Measurements from ENCODE around the gene ABCG8.

DNA sequence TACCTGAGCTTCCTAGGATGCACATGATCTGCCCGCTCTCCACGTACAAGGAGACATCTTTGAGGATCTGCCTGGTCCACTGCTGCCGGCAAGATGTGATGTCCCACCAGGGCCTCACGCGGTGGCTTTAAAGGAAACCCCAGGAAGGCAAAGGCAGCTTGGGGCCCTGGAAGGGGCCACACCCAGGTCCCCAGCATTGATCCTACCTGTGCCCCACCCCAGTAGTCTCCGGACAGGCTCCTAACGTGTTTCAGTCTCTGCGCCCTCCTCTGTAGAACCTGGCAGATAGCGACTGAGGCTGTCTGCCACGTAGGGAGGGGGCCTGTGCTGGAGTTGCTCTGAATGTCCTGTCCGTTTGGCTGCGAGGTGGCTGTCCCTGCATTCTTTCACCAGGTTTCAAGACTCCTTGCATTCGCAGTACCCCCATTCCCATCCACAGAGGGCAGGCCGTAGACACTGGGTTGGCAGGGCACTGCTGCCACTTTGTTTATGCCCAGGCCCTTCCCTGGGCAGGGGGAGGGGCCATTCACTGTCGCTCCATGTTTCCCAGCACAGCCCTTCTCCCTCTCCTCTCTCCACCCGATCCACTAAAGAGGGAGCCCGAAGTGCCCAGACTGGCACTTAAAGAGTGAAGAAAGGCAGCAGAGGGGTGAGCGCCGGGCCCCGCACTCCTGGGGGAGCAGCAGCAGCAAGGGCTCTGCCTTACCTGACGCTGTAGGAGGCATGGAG, 776 bp upstream of the ABCG8 start:
- TF ChIP-seq CTCF (IDR thresholded peaks at IDR 0.05) (no peak), POLR2AphosphoS5 (IDR thresholded peaks at IDR 0.05) (no peak)

All from esophagus muscularis mucosa (tissue), 3 donors.